Measurements from ENCODE around the gene RNF223. TPM values are rescaled to one million over a fixed set of nuclear protein-coding genes. Genes with fewer than 3 reads are reported as not detected.

RNF223 gene
- total and polyA plus RNA-seq, 2 of the 13 experiments (the other 11 are each of a cell fraction or from before 2014, with no cell fraction given) = 0.03 TPM; not detected in 1

GRCh38 chr1:1115786-1116700 lies 41.9 kb upstream of the RNF223 start, which contains the start of gene C1orf159 (continued):
- peak; percentile 89 for TF ChIP-seq ZNF574 (CRISPR knock-in tag; IDR thresholded peaks at IDR 0.05)
- no peak for TF ChIP-seq AHR (CRISPR knock-in tag; IDR thresholded peaks at IDR 0.05)
- no peak for TF ChIP-seq IRF1 (CRISPR knock-in tag; IDR thresholded peaks at IDR 0.05; ENCODE audit: low read depth)
- TF ChIP-seq TRIM22 (IDR thresholded peaks at IDR 0.05) = no peak
- TF ChIP-seq ZNF101 (CRISPR knock-in tag; IDR thresholded peaks at IDR 0.05; ENCODE audit: borderline replicate concordance, low read depth) = no peak
- TF ChIP-seq IRF2 (CRISPR knock-in tag; IDR thresholded peaks at IDR 0.05) = peak; percentile 95
- TF ChIP-seq ZNF337 (CRISPR knock-in tag; IDR thresholded peaks at IDR 0.05; ENCODE audit: borderline replicate concordance, low read depth) = no peak
- TF ChIP-seq ZNF550 (CRISPR knock-in tag; IDR thresholded peaks at IDR 0.05; ENCODE audit: borderline replicate concordance) = no peak
- TF ChIP-seq TERF1 (CRISPR knock-in tag; IDR thresholded peaks at IDR 0.05) = no peak
- peak; percentile 16; the same call in 1 of the 2 replicates for TF ChIP-seq HDAC2 (CRISPR knock-in tag; IDR thresholded peaks at IDR 0.05)
- no peak for TF ChIP-seq ZNF382 (CRISPR knock-in tag; IDR thresholded peaks at IDR 0.05; ENCODE audit: borderline replicate concordance)
- no peak for TF ChIP-seq GZF1 (CRISPR knock-in tag; IDR thresholded peaks at IDR 0.05)
- 0 out of 2 replicates have a peak, but pooled peaks have one; percentile 31 for TF ChIP-seq ZNF333 (CRISPR knock-in tag; IDR thresholded peaks at IDR 0.05; ENCODE audit: borderline replicate concordance)
- TF ChIP-seq NR2F2 (IDR thresholded peaks at IDR 0.05; ENCODE audit: borderline replicate concordance, low read depth) = no peak
- no peak for TF ChIP-seq ZNF282 (IDR thresholded peaks at IDR 0.05; ENCODE audit: partially characterized antibody)
- no peak for TF ChIP-seq BATF2 (CRISPR knock-in tag; IDR thresholded peaks at IDR 0.05)
- TF ChIP-seq ZNF850 (CRISPR knock-in tag; conservative IDR thresholded peaks at IDR 0.05) = no peak
- TF ChIP-seq ZNF260 (CRISPR knock-in tag; IDR thresholded peaks at IDR 0.05; ENCODE audit: borderline replicate concordance, low read depth) = no peak
- peak; percentile 63 for TF ChIP-seq ELF1 (CRISPR knock-in tag; IDR thresholded peaks at IDR 0.05)

Measured in HepG2 (cell line).